HG03558 (cell line): ENCODE measurements around the gene LDLRAD1.
"Not testable (repeated sequence)": the region's sequence is repeated elsewhere in the genome, so short reads cannot be mapped to it uniquely, and the experiment has no call there.

ENCODE experiments used
- ATAC-seq: cut with Tn5 transposase; IDR thresholded peaks from one replicate; pipeline ENCODE4 v1.9.1; 2021; ENCODE audit warnings: moderate number of reproducible peaks; ENCODE audit not compliant: unreplicated experiment; ENCODE audit errors: extremely low read depth

The LDLRAD1 gene

DNA sequence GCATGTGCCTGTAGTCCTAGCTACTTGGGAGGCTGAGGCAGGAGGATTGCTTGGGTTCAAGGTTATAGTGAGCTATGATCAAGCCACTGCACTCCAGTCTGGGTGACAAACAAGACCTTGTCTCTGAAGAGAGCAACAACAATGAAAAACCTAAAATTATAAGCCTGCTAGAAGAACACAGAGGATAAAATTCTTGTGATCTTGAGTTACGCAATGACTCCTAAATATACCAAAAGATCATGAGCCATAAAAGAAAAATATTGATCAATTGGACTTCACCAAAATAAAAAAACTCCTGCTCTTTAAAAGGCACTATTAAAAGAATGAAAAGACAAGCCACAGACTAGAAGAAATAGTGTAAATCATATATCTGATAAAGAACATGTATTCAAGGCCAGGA is 22.3 kb downstream of the LDLRAD1 start:
- no peak for ATAC-seq

DNA sequence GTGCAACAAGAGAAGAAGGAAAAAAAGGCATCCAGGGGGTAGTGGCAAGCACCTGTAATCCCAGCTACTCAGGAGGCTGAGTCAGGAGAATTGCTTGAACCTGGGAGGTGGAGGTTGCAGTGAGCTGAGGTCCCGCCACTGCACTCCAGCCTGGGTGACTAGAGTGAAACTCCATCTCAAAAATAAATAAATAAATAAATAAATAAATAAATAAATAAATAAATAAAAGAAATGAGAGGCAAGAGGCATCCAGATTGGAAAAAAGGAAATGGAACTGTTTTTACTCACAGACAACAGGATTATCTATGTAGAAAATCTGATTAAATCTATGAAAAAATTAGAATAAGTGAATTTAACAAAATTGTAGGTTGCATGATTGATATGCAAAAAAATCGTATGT is 23.5 kb downstream of the LDLRAD1 start:
- ATAC-seq = not testable (repeated sequence)

DNA sequence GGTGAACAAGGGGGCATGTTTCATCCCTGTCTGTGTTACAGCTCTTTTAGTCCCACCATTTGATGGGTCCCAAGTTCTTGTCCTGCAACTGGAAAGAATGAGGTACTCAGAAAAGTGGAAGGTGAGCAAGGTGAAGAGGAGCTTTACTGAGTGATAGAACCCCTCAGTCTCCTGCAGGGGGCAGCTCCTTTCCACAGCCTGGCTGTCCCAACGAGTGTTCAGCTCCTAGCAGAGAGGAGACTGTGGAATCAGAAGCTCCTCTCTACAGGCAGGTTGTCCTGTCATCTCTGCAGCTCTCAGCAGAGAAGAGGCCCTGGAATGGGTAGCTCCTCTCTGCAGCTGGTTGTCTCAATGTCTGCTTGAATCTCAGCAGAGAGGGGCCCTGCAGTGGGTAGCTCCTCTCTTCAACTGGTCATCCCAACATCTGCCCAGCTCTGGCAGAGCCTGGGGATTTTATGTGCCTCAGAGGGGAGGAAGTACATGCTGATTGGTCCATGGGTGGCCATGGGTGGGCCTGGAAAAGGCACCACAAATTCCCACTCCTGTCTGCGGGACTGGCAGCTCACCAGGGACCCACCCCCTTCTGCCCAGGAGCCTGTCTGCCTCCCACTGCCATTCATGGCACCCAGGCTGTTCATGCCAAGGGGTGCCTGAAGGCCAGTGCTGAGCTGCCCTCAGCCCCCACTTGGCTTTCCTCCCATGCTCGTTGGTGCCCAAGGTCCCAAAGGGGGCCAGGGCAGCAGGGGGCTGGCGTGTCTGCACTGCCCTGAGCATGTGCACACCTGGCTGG is 25.7 kb downstream of the LDLRAD1 start:
- no peak for ATAC-seq

DNA sequence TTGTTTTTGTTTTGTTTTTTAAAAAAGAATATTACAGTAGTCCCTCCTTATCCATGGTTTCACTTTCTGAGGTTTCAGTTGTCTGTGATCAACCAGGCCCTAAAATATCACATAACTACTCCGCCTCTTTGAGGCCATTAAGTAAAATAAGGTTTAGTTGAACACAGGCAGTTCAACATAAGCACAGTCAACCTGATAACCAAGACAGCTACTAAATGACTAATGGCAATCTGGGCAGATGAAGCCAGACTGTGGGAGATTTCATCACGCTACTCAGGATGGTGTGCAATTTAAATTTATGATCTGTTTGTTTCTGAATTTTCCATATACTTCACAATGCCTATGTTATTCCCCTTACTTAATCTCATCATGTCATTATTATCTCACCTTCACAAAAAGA is 30.1 kb downstream of the LDLRAD1 start:
- no peak for ATAC-seq

DNA sequence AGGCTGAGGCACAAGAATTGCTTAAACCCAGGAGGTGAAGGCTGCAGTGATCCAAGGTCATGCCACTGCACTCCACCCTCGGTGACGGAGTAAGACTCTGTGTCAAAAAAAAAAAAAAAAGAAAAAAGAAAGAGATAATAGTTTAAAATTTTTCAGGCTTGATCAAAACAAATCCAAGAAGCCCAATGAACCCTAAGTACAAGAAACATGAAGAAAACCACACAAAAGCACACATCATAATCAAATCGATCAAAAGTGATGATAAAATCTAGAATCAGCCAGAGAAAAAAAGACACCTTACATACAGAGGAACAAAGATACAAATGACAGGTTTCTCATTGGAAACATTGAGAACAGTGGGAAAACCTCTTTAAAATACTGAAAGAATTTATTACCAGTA is 31.5 kb downstream of the LDLRAD1 start:
- ATAC-seq = no peak

DNA sequence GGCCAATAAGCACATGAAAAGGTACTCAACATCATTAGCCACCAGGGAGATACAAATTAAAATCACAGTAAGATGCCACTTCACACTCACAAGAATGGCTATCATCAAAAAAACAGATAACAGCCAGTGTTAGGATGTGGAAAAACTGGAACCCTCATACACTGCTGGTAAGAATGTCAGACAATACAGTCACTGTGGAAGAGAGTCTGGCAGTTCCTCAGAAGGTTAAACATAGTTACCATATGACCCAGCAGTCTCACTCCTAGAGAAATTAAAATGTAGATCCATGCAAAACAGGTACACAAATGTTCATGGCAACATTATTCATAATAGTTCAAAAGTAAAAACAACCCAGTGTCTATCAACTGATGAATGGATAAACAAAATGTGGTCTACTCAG is 33.3 kb downstream of the LDLRAD1 start:
- ATAC-seq = no peak

DNA sequence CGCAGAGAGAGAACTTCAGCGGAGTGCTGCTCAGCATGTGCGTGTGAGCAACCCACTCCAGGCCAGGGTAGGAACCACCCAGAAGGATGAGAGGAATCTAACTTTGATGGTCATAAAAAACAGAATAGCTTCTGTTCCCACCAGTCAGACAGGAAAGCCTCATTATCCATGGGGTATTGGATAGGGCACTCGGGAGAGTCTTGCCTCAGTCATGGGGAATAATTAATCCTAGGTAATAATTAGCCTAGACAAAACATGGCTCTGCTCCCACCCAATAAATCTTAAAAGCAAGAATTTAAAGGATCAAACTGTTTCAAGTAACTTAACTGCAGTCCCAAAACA is 35.3 kb downstream of the LDLRAD1 start:
- no peak for ATAC-seq

DNA sequence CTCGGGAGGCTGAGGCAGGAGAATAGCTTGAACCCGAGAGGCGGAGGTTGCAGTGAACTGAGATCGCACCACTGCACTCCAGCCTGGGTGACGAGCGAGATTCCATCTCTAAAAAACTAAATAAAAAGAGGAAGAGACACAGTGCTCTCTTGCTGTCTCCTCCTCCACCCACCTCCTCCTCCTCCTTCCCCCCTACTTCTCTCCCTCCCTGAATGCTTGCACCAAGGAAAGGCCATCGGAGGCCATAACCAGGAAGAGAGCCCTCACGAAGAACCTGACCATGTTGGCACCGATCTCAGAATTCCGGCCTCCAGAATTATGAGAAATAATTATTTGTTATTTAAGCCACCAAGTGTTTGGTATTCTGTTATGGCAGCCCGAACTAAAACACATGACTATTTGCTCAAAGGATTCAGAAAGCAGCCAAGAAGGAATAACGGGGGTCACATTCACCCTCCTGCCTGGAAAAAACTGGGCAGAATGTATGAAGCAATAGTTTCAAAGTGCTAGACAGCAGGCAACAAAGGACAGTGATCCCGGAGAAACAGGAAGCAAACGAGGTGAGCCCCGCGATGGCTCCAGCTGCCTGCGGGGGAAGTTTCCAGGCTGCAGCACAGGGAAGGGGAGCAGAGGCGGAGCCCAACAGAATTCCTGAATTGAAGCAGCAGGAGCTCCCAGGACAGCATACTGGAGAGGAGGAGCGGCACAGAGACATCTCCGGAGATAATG is 35.8 kb downstream of the LDLRAD1 start:
- ATAC-seq = no peak

DNA sequence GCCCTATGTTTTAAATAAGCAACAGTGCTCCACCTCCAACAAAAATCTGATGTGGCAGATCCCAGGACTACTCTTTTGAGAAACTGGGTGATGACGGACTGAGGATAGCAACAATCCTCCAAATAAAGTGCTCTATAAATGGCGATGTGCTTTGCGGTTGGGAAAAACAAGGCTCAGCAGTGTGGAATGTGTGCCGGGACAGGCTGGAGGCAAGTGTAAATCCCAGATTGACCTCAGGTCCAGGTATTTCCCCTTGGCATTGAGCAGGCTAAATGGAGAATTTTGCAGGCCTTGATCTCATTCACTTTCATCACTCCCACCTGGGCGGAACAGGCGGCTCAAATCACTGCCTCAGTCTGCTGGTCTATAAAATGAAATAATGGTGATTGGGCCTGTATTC is 36.8 kb downstream of the LDLRAD1 start:
- no peak for ATAC-seq

DNA sequence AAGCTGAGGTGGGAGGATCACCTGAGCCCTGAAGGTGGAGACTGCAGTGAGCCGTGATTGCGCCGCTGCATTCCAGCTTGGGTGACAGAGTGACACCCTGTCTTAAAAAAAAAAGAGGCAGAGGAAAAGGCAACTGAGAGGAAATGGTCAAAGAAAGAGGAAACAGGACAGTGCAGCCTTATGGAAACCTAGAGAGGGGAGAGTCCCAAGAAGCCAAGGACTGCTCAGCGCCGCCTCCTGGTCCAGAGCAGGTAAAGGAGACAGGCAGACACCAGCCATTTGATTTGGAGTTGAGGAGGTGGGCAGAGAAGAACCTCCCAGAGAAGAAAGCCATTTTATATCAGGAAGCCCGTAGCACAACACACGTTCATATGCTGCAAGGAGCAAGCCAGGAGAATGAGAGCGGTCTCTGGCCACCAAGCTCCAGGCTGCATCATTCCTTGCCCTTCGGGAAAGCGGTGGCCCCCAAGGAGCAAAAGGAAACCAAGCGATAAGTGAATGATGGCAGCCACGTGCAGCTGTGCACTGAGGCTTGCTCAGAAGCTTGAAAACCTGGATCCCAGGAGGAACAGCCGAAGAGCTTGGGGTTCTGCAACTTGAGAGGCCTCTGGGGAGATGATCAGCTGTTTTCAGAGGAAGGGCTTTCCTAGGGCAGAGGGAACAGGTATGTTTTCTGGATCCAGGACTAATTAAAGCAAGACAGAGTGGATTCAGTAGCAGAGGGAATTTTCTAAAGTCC is 38.1 kb downstream of the LDLRAD1 start:
- no peak for ATAC-seq

DNA sequence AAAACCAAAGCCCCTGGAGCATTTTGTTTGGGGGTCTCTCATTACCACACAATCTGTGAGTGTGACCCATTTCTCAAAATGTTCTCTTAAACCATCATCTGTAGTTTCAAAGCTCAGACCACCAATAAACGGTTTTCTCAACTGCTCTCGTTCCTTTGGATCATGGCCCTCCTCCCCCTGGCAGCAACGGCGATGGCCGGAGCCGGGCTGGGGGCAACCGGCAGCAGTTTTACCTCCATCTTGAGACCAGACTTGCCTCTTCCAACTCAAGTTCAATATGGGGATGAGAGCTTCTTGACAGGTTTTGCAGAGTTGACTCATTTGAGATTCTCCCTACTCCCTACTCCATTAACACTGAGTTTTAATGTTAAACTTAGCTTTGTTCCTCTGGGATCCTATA is 42.1 kb downstream of the LDLRAD1 start:
- no peak for ATAC-seq

DNA sequence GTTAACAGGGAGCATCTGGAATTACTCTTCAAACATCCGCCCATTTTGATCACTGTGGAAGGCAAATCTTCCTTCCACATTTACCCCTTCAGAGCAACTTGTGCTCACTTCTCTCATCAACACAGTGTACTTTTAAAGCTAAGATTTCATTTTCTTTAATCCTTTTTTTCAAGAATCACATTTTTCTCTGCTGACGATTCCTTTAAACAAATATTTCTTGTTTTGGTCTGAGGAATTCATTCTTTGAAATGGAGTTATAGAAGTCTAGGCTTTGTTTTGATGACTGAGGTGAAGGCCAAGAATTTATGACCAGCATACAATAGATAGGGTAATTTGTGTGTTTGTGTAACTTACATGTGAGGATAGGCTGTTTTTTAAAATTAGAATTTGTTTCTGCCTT is 46.3 kb downstream of the LDLRAD1 start:
- ATAC-seq = no peak

DNA sequence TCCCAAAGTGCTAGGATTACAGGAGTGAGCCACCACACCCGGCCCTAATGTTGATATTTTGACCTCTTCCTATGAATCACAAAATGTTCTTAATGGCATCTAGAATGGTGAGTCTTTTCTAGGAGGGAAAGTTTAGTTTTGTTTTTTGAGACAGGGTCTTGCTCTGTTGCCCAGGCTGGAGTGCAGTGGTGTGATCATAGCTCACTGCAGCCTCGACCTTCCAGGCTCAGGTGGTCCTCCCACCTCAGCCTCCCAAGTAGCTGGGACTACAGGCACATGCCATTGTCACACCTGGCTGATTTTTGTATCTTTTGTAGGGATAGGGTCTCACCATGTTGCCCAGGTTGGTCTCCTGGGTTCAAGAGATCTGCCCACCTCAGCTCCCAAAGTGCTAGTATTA is 48.7 kb downstream of the LDLRAD1 start:
- ATAC-seq = not testable (repeated sequence)

DNA sequence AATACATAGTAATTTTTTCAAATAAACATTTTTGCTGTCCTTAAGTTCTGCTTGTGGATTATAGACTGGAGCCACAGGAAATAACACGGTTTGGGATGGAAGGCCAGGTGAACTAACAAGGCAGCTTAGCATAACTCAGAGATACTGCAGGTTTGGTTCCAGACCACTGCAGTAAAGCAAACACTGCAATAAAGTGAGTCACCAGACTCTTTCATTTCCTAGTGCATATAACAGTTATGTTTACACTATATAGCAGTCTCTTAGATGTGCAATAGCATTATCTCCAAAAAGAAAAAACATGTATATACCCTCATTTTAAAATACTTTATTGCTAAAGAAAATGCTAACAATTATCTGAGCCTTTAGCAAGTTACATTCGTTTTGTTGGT is 49.9 kb downstream of the LDLRAD1 start:
- ATAC-seq = no peak

DNA sequence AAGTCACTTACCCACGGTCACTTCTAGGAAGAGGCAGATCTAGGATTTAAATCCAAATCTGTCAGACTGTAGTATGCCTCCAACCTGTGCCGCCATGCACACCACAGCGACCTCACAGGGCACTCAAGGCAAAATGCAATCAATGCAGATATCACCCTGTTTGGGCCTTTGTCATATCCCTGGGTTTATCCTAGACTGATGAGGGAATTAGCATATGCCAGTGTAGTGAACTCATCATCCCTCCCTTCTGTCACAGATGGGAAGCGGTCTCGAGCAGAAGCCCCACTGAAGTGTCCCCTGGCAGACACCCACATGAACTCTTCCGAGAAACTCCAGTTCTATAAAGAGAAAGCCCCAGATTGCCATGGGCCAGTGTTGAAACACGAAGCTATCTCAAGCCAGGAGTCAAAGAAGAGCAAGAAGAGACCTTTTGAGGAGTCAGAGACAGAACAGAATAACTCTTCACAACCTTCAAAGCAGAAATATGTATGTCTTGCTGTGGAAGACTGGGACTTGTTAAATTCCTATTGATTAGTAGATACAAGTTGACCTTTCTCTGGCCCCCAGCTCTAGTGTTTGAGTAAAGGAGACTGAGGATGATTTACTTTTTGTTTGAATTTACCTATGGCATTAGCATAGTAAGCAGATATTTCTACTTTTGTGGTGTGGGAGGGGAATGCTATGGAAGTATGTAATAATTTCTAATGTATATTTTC is 50.4 kb downstream of the LDLRAD1 start:
- no peak for ATAC-seq

DNA sequence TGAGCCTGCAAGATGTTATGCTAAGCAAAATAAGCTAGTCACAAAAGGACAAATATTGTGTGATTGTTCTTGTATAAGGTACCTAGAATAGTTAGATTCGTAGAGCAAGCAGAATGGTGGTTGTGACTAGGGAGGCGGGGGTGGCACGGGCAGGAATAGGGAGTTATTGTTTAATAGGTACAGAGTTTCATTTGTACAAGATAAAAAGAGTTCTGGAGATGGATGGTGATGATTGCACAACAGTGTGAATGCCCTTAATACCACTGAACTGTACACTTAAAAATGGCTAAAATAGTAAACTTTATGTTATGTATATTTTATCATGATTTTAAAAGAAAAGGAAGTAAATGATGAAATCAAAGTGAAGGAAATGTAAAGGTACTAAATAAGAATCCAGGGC is 51.2 kb downstream of the LDLRAD1 start:
- ATAC-seq = no peak

DNA sequence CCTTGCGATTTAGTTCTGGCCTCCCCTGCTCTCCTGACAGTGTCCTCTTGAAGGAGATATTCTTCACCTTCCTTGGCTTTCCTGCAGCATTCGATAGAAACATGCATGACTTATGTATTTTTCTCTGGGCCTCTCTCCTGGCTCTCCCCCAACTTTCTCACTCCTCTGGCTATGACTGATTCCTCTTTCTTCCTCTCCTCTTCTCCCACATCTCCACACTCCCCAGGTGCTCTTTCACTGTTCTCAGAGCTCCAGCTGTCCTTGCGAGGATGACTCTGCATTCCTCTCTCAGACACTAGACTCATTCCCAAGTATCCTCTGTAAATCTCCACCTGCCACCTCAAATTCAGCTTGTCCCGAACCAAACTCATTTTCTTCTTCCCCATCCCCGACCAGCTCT is 53.9 kb downstream of the LDLRAD1 start:
- no peak for ATAC-seq

DNA sequence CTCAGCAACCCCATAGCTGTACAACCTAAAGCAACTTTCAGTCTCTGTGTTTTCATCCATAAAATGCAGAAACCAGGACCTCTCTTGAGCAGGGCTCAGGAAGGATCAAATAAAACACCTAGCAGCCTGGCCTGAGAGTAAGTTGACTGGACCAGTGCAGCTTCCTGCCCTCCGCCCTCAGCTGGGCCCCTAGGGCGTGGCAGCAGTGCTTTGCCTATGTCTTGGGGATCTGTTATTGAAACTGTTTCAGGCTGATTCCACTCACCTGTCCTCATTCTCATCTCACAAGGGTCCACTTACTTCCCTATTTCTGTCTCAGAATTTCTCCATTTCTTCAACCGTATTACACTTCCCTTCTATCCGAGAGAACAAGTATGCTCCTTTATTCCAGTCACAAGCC is 54.5 kb downstream of the LDLRAD1 start:
- no peak for ATAC-seq

DNA sequence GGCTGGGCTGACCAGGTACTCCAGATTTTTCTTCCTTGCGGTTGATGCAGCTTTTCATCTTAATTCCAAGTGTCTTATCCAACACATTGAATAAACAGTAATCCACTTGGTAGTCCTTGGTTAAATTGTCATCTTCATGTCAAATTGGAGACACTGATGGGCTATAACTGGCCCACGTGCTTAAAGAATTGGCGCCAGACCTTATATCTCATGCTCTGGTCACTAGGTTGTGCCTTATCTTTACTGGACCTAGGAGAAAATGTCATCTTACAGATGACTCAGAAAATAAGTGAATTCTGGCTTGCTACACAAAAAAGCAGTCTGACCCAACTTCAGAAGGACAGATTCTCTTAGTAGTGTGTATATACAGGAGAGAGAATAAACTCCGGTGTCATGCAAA is 55.6 kb downstream of the LDLRAD1 start:
- ATAC-seq = no peak

DNA sequence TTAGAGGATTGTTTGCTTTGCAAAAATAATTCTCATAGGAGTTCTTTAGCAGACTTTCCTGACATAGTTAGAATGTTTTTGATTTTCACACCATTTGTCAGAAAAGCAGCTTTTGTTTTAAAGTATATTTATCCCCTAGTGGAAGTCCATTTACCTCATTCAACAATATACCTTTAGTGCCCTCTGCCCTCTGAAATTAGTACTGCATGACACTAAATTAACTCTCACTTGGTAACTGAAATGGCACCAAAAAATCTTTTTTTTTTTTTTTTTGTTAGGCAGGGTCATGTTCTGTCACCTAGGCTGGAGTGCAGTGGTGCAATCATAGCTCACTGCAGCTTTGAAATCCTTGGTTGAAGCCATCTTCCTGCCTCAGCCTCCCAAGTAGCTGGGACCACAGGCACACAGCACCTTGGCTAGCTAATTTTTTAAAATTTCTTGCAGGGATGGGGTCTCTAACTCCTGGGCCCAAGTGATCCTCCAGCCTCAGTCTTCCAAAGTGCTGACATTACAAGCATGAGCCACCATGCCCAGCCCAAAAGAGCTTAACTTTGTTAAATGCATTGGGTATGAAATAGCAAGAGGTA is 58.2 kb downstream of the LDLRAD1 start:
- ATAC-seq = no peak
